GM19099 (cell line): ENCODE data around the gene CPOX.
A peak's percentile ranks its signal among the peaks of the same experiment; 100 is the strongest.

ENCODE experiments used
- POLR2A ChIP-seq: IDR thresholded peaks from 3 replicates; pipeline ENCODE4 v1.6.1; 2011; ENCODE audit warnings: low read depth; ENCODE audit not compliant: insufficient read length; ENCODE audit errors: extremely low read depth

Gene CPOX

GRCh38 chr3:98555025-98555379 is 38.4 kb downstream of the CPOX start:
- TF ChIP-seq POLR2A: no peak

GRCh38 chr3:98554580-98554979 is 38.8 kb downstream of the CPOX start:
- no peak for TF ChIP-seq POLR2A

GRCh38 chr3:98553753-98554152 is 39.7 kb downstream of the CPOX start:
- TF ChIP-seq POLR2A: peak; percentile 43

- no peak for TF ChIP-seq POLR2A
Measured at GRCh38 chr3:98553021-98553563, 40.3 kb downstream of the CPOX start.

GRCh38 chr3:98552232-98553020 is 41.0 kb downstream of the CPOX start:
- TF ChIP-seq POLR2A: no peak

GRCh38 chr3:98551754-98552153 is 41.7 kb downstream of the CPOX start:
- TF ChIP-seq POLR2A: no peak

GRCh38 chr3:98551236-98551635 is 42.2 kb downstream of the CPOX start:
- TF ChIP-seq POLR2A: no peak

GRCh38 chr3:98550833-98551232 is 42.6 kb downstream of the CPOX start:
- no peak for TF ChIP-seq POLR2A

GRCh38 chr3:98548544-98548943 is 44.9 kb downstream of the CPOX start:
- TF ChIP-seq POLR2A: no peak

GRCh38 chr3:98545940-98546339 is 47.5 kb downstream of the CPOX start:
- no peak for TF ChIP-seq POLR2A

- no peak for TF ChIP-seq POLR2A
Measured at GRCh38 chr3:98542623-98543022, 50.8 kb downstream of the CPOX start.

- no peak for TF ChIP-seq POLR2A
Measured at GRCh38 chr3:98541695-98542094, 51.7 kb downstream of the CPOX start.

- TF ChIP-seq POLR2A: peak; percentile 7
Measured at GRCh38 chr3:98540346-98540745, 53.1 kb downstream of the CPOX start.

- peak; percentile 91 for TF ChIP-seq POLR2A
Measured at GRCh38 chr3:98536456-98537017, 56.9 kb downstream of the CPOX start.

- no peak for TF ChIP-seq POLR2A
Measured at GRCh38 chr3:98534734-98535133, 58.7 kb downstream of the CPOX start.

GRCh38 chr3:98534168-98534567 is 59.2 kb downstream of the CPOX start:
- TF ChIP-seq POLR2A: peak; percentile 33
